Right lobe of liver (tissue), 6 donors: Measurements from ENCODE around the gene CPNE4. TPM values are rescaled to one million over a fixed set of nuclear protein-coding genes. Genes with fewer than 3 reads are reported as not detected.

Experiments used
- ATAC-seq, 4 donors: fragments of 200-7000 bp; cut with Tn5 transposase; one replicate each; pipeline ENCODE4 v1.9.1; 2020; ENCODE audit warnings: mild to moderate bottlenecking in 4 of 4, moderate library complexity in 4 of 4
- DNase-seq, 3 donors: peaks; one replicate each; pipeline ENCODE4 v3.0.0-alpha.2; 2020
- H3K27ac ChIP-seq, 3 donors: fragments of 200-600 bp; one replicate each; pipeline ENCODE4 v1.8.0; 2022
- H3K27me3 ChIP-seq, 2 donors: fragments of 200-600 bp; one replicate each; pipeline ENCODE4 v1.8.0; 2022
- H3K36me3 ChIP-seq, 4 donors: fragments of 200-600 bp; sonication (generic) in 1 of 4; one replicate each; pipeline versions ENCODE4 v1.5.1 to v1.8.0; 2017 to 2022; ENCODE audit warnings: control low read depth in 1 of 4
- H3K4me1 ChIP-seq, 4 donors: fragments of 200-600 bp; sonication (generic) in 1 of 4; one replicate each; pipeline versions ENCODE4 v1.5.1 to v1.8.0; 2017 to 2022; ENCODE audit warnings: control low read depth in 1 of 4
- H3K4me3 ChIP-seq, 3 donors: fragments of 200-600 bp; one replicate each; pipeline ENCODE4 v1.8.0; 2022
- H3K9me3 ChIP-seq, 4 donors: fragments of 200-600 bp; sonication (generic) in 1 of 4; one replicate each; pipeline versions ENCODE4 v1.5.1 to v1.8.0; 2017 to 2022; ENCODE audit warnings: control low read depth in 1 of 4
- CTCF ChIP-seq, 4 donors: fragments of 200-600 bp in 3 of 4; fragments of 450-650 bp in 1 of 4; IDR thresholded peaks; one replicate each; pipeline versions ENCODE4 v1.5.1 to v1.8.0; 2016 to 2022; ENCODE audit warnings: antibody characterized with exemption in 4 of 4, mild to moderate bottlenecking in 2 of 4
- POLR2A ChIP-seq: fragments of 450-650 bp; IDR thresholded peaks from one replicate; pipeline ENCODE4 v1.6.1; 2017; ENCODE audit warnings: antibody characterized with exemption, mild to moderate bottlenecking
- WGBS: methylation state at CpG from one replicate; pipeline ENCODE4 v1.1.6; 2018; ENCODE audit warnings: low coverage, low lambda C conversion rate; ENCODE audit not compliant: insufficient coverage; ENCODE audit errors: missing lambda C conversion rate; 5-methylcytosine and 5-hydroxymethylcytosine counted together
- intact Hi-C, 2 donors: fragments of 100-400 bp; cut with DNase I; formaldehyde crosslinking; loops; one replicate each; pipeline versions ENCODE4 v1.11.2 to v1.14.1; 2022
- total RNA-seq, 6 experiments: library from RNA; depleted of rRNA in 2 of 6; stranded (reverse); fragments of >200 nt in 2 of 6; fragmentation: NEBNext Ultra II Directional in 3 of 6; extraction: Animal tissue kit (Norgen Biotek cat#: 25700) in 3 of 6; gene quantifications; one replicate each; pipeline versions ENCODE4 v1.1.0 to v1.2.4, GENCODE V29; 2016 to 2023
- donor health status: DM: no; HTN: yes; CAD: no.
- donor health status: DM: no; HTN: no; CAD: no.
- donor health status: DM: no; HTN: no; CAD: no.
- donor health status: DM: no; HTN: yes; CAD: no.
- donor health status: DM: no; HTN: yes; CAD: no.

The CPNE4 gene
- total RNA-seq, 6 experiments from 2014 or later, result not detected

GRCh38 chr3:131962982-131963381, 71.8 kb downstream of the CPNE4 start:
- ATAC-seq, result no peak
- intact Hi-C loops, result no loop called here
- no peak for DNase-seq
- Histone ChIP-seq H3K4me1 (no peaks in the 10 kb centered on the region), H3K27me3 (no peaks in the 10 kb centered on the region), H3K9me3 (peaks cover 0 to 1% (median 0%) of the 10 kb centered on the region in 4 donors), H3K27ac (no peak overlapping the region), H3K36me3 (no peaks in the 10 kb centered on the region), H3K4me3 (no peak overlapping the region)
- TF ChIP-seq CTCF (IDR thresholded peaks at IDR 0.05), result no peak
- TF ChIP-seq POLR2A, result no peak
- WGBS, result 60% methylated on average over 2 of the region's 5 CpGs

GRCh38 chr3:131960324-131960723, 74.5 kb downstream of the CPNE4 start:
- Histone ChIP-seq H3K36me3 (no peaks in the 10 kb centered on the region), H3K4me1 (no peaks in the 10 kb centered on the region), H3K27me3 (no peaks in the 10 kb centered on the region), H3K9me3 (no peaks in the 10 kb centered on the region), H3K27ac (no peak overlapping the region), H3K4me3 (no peak overlapping the region)
- TF ChIP-seq CTCF (IDR thresholded peaks at IDR 0.05) (no peak), POLR2A (no peak)
- DNase-seq, result no peak
- 0% methylated on average over 1 of the region's 1 CpG for WGBS
- peak in 3 of 4 donors; percentile 27 to 38 (median 35) for ATAC-seq
- intact Hi-C loops, result no loop called here

- Histone ChIP-seq H3K9me3 (no peaks in the 10 kb centered on the region), H3K27ac (no peak overlapping the region), H3K27me3 (no peaks in the 10 kb centered on the region), H3K4me1 (no peaks in the 10 kb centered on the region), H3K4me3 (no peak overlapping the region), H3K36me3 (no peaks in the 10 kb centered on the region)
- ATAC-seq, result no peak
- no peak for DNase-seq
- TF ChIP-seq CTCF (IDR thresholded peaks at IDR 0.05) (no peak), POLR2A (no peak)
- 33% methylated on average over 1 of the region's 1 CpG for WGBS
- intact Hi-C loops, result no loop called here
These were observed 76.8 kb downstream of the CPNE4 start for GRCh38 chr3:131957980-131958379.

DNA sequence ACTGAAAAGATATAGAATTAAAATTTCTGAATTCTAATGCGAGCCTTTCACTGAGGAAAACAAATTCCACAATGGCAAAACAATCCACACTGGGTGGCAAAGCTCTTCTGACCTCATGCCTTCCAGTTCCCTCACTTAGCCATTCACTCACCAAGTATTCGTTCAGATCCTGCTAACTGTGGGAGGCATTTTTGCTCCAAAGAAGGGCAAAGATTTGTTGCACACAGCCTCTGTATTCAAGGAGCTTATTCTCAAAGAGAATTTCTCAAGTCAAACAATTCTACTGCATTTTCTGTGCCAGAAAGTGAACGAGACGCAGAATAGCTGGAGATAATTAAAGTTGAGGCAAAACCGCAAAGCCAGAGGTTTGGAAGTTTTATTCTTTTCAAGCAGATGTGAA, 77.3 kb downstream of the CPNE4 start:
- intact Hi-C loops, result no loop called here
- H3K27me3 ChIP-seq, result no peaks in the 10 kb centered on the region
- 55% methylated on average over 5 of the region's 5 CpGs for WGBS
- no peak overlapping the region for H3K4me3 ChIP-seq
- ATAC-seq (no peak), DNase-seq (no peak)
- H3K9me3 ChIP-seq, result no peaks in the 10 kb centered on the region
- H3K27ac ChIP-seq, result no peak overlapping the region
- no peak for TF ChIP-seq POLR2A
- no peak for TF ChIP-seq CTCF (IDR thresholded peaks at IDR 0.05)
- no peaks in the 10 kb centered on the region for H3K36me3 ChIP-seq
- no peaks in the 10 kb centered on the region for H3K4me1 ChIP-seq

DNA sequence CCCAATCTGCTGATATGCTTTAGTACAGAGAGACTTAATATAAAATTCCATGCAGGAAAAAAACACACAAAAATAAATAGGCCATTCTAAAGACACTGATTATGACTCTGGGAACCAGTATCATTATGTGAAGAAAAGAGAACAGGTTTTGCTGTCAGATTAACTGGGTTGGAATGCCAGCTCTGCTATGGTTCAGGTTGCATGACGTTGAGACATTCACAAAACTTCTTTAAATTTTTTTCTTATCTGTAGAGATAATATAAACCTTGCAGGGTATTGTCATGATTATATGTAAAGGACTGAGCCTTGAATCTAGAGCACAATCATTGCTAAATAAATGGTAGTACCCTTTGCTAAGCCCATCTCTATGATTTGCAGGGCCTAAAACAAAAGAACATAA, 86.0 kb downstream of the CPNE4 start:
- Histone ChIP-seq H3K27ac (no peak overlapping the region), H3K4me3 (no peak overlapping the region), H3K9me3 (no peaks in the 10 kb centered on the region), H3K4me1 (no peaks in the 10 kb centered on the region), H3K36me3 (no peaks in the 10 kb centered on the region), H3K27me3 (no peaks in the 10 kb centered on the region)
- TF ChIP-seq CTCF (IDR thresholded peaks at IDR 0.05), result no peak
- TF ChIP-seq POLR2A, result no peak
- ATAC-seq (no peak), DNase-seq (no peak)
- WGBS, result 30% methylated on average over 1 of the region's 1 CpG
- intact Hi-C loops, result no loop called here
